Thoracic aorta (tissue), 2 donors: ENCODE results near the gene BRAP. TPM values are rescaled to one million over a fixed set of nuclear protein-coding genes. Genes with fewer than 3 reads are reported as not detected.
"Not testable (repeated sequence)": the region's sequence is repeated elsewhere in the genome, so short reads cannot be mapped to it uniquely, and the experiment has no call there.

Experiments used
- ATAC-seq: fragments of 150-250 bp; one replicate; pipeline ENCODE4 v1.8.0; 2017; ENCODE audit warnings: low read depth; ENCODE audit not compliant: insufficient number of reproducible peaks, low FRiP score
- DNase-seq: peaks from one replicate; pipeline ENCODE4 v3.0.0-alpha.2; 2020; ENCODE audit warnings: low spot score
- H3K27ac ChIP-seq, 2 donors: fragments of 200-600 bp; sonication (generic); 1 replicate in 1 of 2; 2 replicates in 1 of 2; pipeline ENCODE4 v1.5.1; 2016; ENCODE audit warnings: mild to moderate bottlenecking in 2 of 2, moderate library complexity in 2 of 2
- H3K27me3 ChIP-seq: fragments of 200-600 bp; sonication (generic); replicated peaks from 2 replicates; pipeline ENCODE4 v1.6.0; 2016; ENCODE audit warnings: mild to moderate bottlenecking; ENCODE audit not compliant: insufficient read depth
- H3K36me3 ChIP-seq: fragments of 200-600 bp; sonication (generic); one replicate; pipeline ENCODE4 v1.5.1; 2016
- H3K4me1 ChIP-seq, 2 donors: fragments of 200-600 bp; sonication (generic); 1 replicate in 1 of 2; 2 replicates in 1 of 2; pipeline versions ENCODE4 v1.5.1 to v1.6.0; 2016; ENCODE audit warnings: low read depth in 2 of 2, mild to moderate bottlenecking in 1 of 2; ENCODE audit not compliant: control insufficient read depth in 1 of 2
- H3K4me3 ChIP-seq: fragments of 200-600 bp; sonication (generic); 2 replicates; pipeline ENCODE4 v1.5.1; 2016; ENCODE audit warnings: mild to moderate bottlenecking
- H3K9me3 ChIP-seq: fragments of 200-600 bp; sonication (generic); 2 replicates; pipeline ENCODE4 v1.5.1; 2016
- CTCF ChIP-seq: fragments of 200-600 bp; sonication (generic); IDR thresholded peaks from one replicate; pipeline ENCODE4 v1.5.1; 2019; ENCODE audit warnings: antibody characterized with exemption
- total RNA-seq, 2 donors: library from RNA; depleted of rRNA; stranded (reverse); fragments of >200 nt; gene quantifications; one replicate each; pipeline versions ENCODE4 v1.1.0 to v1.2.3, GENCODE V29; 2016

Gene BRAP
- total RNA-seq, 2 donors from 2014 or later = 14.1 to 22.6 TPM

GRCh38 chr12:111686574-111687105 lies 884 bp upstream of the BRAP start:
- Histone ChIP-seq H3K4me3 (peak overlapping the region; percentile 86), H3K36me3 (peaks cover 5% of the 10 kb centered on the region), H3K27ac (peak overlapping the region; percentile 74 to 82), H3K9me3 (no peaks in the 10 kb centered on the region), H3K4me1 (peaks cover 15 to 26% of the 10 kb centered on the region in 2 donors), H3K27me3 (no peaks in the 10 kb centered on the region)
- DNase-seq (no peak), ATAC-seq (no peak)
- TF ChIP-seq CTCF = no peak

- no peaks in the 10 kb centered on the region for H3K27me3 ChIP-seq
- no peak for TF ChIP-seq CTCF
- peaks cover 15% of the 10 kb centered on the region for H3K36me3 ChIP-seq
- DNase-seq = no peak
- H3K4me1 ChIP-seq = peaks cover 15 to 26% of the 10 kb centered on the region in 2 donors
- ATAC-seq = peak; percentile 48
- no peaks in the 10 kb centered on the region for H3K9me3 ChIP-seq
- H3K4me3 ChIP-seq = peak overlapping the region; percentile 86
- H3K27ac ChIP-seq = peak overlapping the region; percentile 74 to 82
These were observed 390 bp downstream of the BRAP start for GRCh38 chr12:111685322-111685810.

DNA sequence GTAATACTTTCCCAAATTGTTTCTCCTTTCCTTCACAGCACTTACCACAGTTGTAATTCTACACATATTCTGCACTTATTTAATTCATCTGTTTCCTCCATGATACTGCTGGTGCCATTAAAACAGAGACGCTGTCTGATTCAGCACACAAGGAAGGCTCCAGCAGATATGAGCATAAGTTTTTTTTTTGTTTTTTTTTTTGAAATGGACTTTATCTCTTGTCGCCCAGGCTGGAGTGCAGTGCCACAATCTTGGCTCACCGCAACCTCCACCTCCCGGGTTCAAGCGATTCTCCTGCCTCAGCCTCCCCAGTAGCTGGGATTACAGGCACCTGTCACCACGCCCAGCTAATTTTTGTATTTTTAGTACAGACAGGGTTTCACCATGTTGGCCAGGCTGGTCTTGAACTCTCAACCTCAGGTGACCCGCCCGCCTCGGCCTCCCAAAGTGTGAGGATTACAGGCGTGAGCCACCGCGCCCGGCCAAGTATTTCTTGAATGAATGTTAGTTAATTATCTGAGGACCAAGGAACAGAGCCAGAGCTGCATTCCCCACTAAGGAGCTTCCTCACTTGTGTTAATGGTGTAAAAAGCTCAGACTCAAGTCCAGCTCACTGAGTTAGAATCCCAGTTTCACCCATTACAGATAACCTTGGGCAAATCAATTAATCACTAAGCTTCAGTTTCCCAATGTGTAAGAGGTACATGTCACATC lies 1.1 kb downstream of the BRAP start:
- ATAC-seq, H3K9me3 ChIP-seq, DNase-seq, H3K27me3 ChIP-seq: not testable (repeated sequence)
- Histone ChIP-seq H3K27ac (peak overlapping the region in 1 of 2 donors; percentile 82), H3K4me3 (peak overlapping the region; percentile 86), H3K4me1 (peaks cover 15 to 26% of the 10 kb centered on the region in 2 donors), H3K36me3 (peaks cover 16% of the 10 kb centered on the region)

DNA sequence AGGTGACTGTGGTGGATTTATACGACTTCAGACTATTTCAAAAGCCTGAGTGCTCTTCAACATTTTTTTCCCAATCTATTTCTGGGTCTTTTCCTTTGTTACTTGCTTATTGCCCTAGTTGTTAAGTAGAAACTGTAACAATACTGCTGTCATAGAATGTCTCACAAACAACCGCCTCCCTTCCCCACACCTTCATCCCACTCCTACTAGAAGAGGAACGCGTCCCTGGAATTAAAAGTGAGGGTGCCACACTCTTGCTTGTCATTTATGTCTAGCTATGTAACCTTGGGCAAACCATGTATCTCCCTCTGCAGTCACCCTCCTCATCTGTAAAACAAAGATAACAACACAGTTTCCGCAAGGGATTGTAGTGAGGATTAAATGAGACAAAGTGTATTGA lies 8.6 kb downstream of the BRAP start:
- Histone ChIP-seq H3K4me3 (no peak overlapping the region), H3K4me1 (peaks cover 4 to 10% of the 10 kb centered on the region in 2 donors), H3K27ac (no peak overlapping the region), H3K9me3 (no peaks in the 10 kb centered on the region), H3K36me3 (peaks cover 64% of the 10 kb centered on the region), H3K27me3 (no peaks in the 10 kb centered on the region)
- ATAC-seq (no peak), DNase-seq (no peak)
- TF ChIP-seq CTCF = no peak

- H3K27ac ChIP-seq = peak overlapping the region; percentile 34 to 42
- no peaks in the 10 kb centered on the region for H3K9me3 ChIP-seq
- H3K4me1 ChIP-seq = peaks cover 4 to 10% of the 10 kb centered on the region in 2 donors
- peak; percentile 26 for TF ChIP-seq CTCF
- H3K27me3 ChIP-seq = no peaks in the 10 kb centered on the region
- peaks cover 59% of the 10 kb centered on the region for H3K36me3 ChIP-seq
- H3K4me3 ChIP-seq = no peak overlapping the region
- DNase-seq = no peak
- ATAC-seq = no peak
These were observed 12.3 kb downstream of the BRAP start for GRCh38 chr12:111673503-111673902.
